ENCODE measurements around the gene CDK13.
"Not testable (repeated sequence)": the region's sequence is repeated elsewhere in the genome, so short reads cannot be mapped to it uniquely, and the experiment has no call there.

Gene CDK13

GRCh38 chr7:40134428-40135316, 184.6 kb downstream of the CDK13 start, which contains the start of the genes MPLKIP and SUGCT:
Gene MPLKIP, minus strand, starts transcription at chr7:40134622. Its CDS starts 55 bp downstream, at chr7:40134567.
Gene SUGCT, plus strand, starts transcription at chr7:40135005.
- Histone ChIP-seq H3K9me3 (ENCODE audit: control insufficient read depth, low read length) (no peaks in the 10 kb centered on the region), H3K4me1 (ENCODE audit: control insufficient read depth, insufficient read depth, low read length) (peaks cover 27% of the 10 kb centered on the region), H3K27me3 (replicated peaks; ENCODE audit: control insufficient read depth, insufficient read depth, low read length) (no peaks in the 10 kb centered on the region), H3K36me3 (ENCODE audit: control insufficient read depth, insufficient read depth, low read length, severe bottlenecking) (no peaks in the 10 kb centered on the region), H3K9ac (ENCODE audit: low read length) (peak within 1 kb of the TSS; percentile 97), H3K4me3 (ENCODE audit: low read length) (peak within 1 kb of the TSS; percentile 98)
- DNase-seq (ENCODE audit: low read depth): peak; percentile 93

- no peaks in the 10 kb centered on the region for H3K9me3 ChIP-seq (ENCODE audit: control insufficient read depth, low read length)
- peak overlapping the region; percentile 97 for H3K9ac ChIP-seq (ENCODE audit: low read length)
- peaks cover 27% of the 10 kb centered on the region for H3K4me1 ChIP-seq (ENCODE audit: control insufficient read depth, insufficient read depth, low read length)
- H3K36me3 ChIP-seq (ENCODE audit: control insufficient read depth, insufficient read depth, low read length, severe bottlenecking): no peaks in the 10 kb centered on the region
- no peaks in the 10 kb centered on the region for H3K27me3 ChIP-seq (replicated peaks; ENCODE audit: control insufficient read depth, insufficient read depth, low read length)
- H3K4me3 ChIP-seq (ENCODE audit: low read length): peak overlapping the region; percentile 98
- DNase-seq (ENCODE audit: low read depth): peak; percentile 56
Observed at GRCh38 chr7:40135317-40135610, 185.2 kb downstream of the CDK13 start.

GRCh38 chr7:40137563-40137962, 187.5 kb downstream of the CDK13 start:
- Histone ChIP-seq H3K9ac (ENCODE audit: low read length) (no peak overlapping the region), H3K9me3 (ENCODE audit: control insufficient read depth, low read length) (no peaks in the 10 kb centered on the region), H3K4me3 (ENCODE audit: low read length) (no peak overlapping the region), H3K4me1 (ENCODE audit: control insufficient read depth, insufficient read depth, low read length) (peaks cover 11% of the 10 kb centered on the region), H3K36me3 (ENCODE audit: control insufficient read depth, insufficient read depth, low read length, severe bottlenecking) (no peaks in the 10 kb centered on the region), H3K27me3 (replicated peaks; ENCODE audit: control insufficient read depth, insufficient read depth, low read length) (no peaks in the 10 kb centered on the region)
- no peak for DNase-seq (ENCODE audit: low read depth)

GRCh38 chr7:40138973-40139372, 188.9 kb downstream of the CDK13 start:
- Histone ChIP-seq H3K36me3 (ENCODE audit: control insufficient read depth, insufficient read depth, low read length, severe bottlenecking) (no peaks in the 10 kb centered on the region), H3K9ac (ENCODE audit: low read length) (no peak overlapping the region)
- DNase-seq (ENCODE audit: low read depth): no peak

GRCh38 chr7:40139891-40140290, 189.8 kb downstream of the CDK13 start:
- DNase-seq (ENCODE audit: low read depth); H3K4me1 ChIP-seq (ENCODE audit: control insufficient read depth, insufficient read depth, low read length); H3K36me3 ChIP-seq (ENCODE audit: control insufficient read depth, insufficient read depth, low read length, severe bottlenecking); H3K9ac ChIP-seq (ENCODE audit: low read length); H3K4me3 ChIP-seq (ENCODE audit: low read length); H3K27me3 ChIP-seq (replicated peaks; ENCODE audit: control insufficient read depth, insufficient read depth, low read length); H3K9me3 ChIP-seq (ENCODE audit: control insufficient read depth, low read length): not testable (repeated sequence)

More at GRCh38 chr7:40138973-40139372, 188.9 kb downstream of the CDK13 start:
- H3K4me1 ChIP-seq (ENCODE audit: control insufficient read depth, insufficient read depth, low read length): peaks cover 3% of the 10 kb centered on the region
- H3K9me3 ChIP-seq (ENCODE audit: control insufficient read depth, low read length): no peaks in the 10 kb centered on the region
- no peaks in the 10 kb centered on the region for H3K27me3 ChIP-seq (replicated peaks; ENCODE audit: control insufficient read depth, insufficient read depth, low read length)
- H3K4me3 ChIP-seq (ENCODE audit: low read length): no peak overlapping the region

- H3K4me1 ChIP-seq (ENCODE audit: control insufficient read depth, insufficient read depth, low read length); DNase-seq (ENCODE audit: low read depth); H3K9ac ChIP-seq (ENCODE audit: low read length): not testable (repeated sequence)
Observed at GRCh38 chr7:40141916-40142315, 191.9 kb downstream of the CDK13 start.

GRCh38 chr7:40145596-40146130, 195.6 kb downstream of the CDK13 start:
- not testable (repeated sequence) for H3K27me3 ChIP-seq (replicated peaks; ENCODE audit: control insufficient read depth, insufficient read depth, low read length); H3K4me1 ChIP-seq (ENCODE audit: control insufficient read depth, insufficient read depth, low read length); H3K9ac ChIP-seq (ENCODE audit: low read length); DNase-seq (ENCODE audit: low read depth); H3K36me3 ChIP-seq (ENCODE audit: control insufficient read depth, insufficient read depth, low read length, severe bottlenecking); H3K9me3 ChIP-seq (ENCODE audit: control insufficient read depth, low read length); H3K4me3 ChIP-seq (ENCODE audit: low read length)

More at GRCh38 chr7:40141916-40142315, 191.9 kb downstream of the CDK13 start:
- not testable (repeated sequence) for H3K4me3 ChIP-seq (ENCODE audit: low read length); H3K36me3 ChIP-seq (ENCODE audit: control insufficient read depth, insufficient read depth, low read length, severe bottlenecking); H3K27me3 ChIP-seq (replicated peaks; ENCODE audit: control insufficient read depth, insufficient read depth, low read length); H3K9me3 ChIP-seq (ENCODE audit: control insufficient read depth, low read length)

- Histone ChIP-seq H3K27me3 (replicated peaks; ENCODE audit: control insufficient read depth, insufficient read depth, low read length) (no peaks in the 10 kb centered on the region), H3K9ac (ENCODE audit: low read length) (no peak overlapping the region), H3K36me3 (ENCODE audit: control insufficient read depth, insufficient read depth, low read length, severe bottlenecking) (no peaks in the 10 kb centered on the region), H3K9me3 (ENCODE audit: control insufficient read depth, low read length) (no peaks in the 10 kb centered on the region), H3K4me3 (ENCODE audit: low read length) (no peak overlapping the region), H3K4me1 (ENCODE audit: control insufficient read depth, insufficient read depth, low read length) (no peaks in the 10 kb centered on the region)
- no peak for DNase-seq (ENCODE audit: low read depth)
Observed at GRCh38 chr7:40147371-40148246, 197.6 kb downstream of the CDK13 start.

- H3K4me3 ChIP-seq (ENCODE audit: low read length); H3K27me3 ChIP-seq (replicated peaks; ENCODE audit: control insufficient read depth, insufficient read depth, low read length); DNase-seq (ENCODE audit: low read depth); H3K4me1 ChIP-seq (ENCODE audit: control insufficient read depth, insufficient read depth, low read length); H3K36me3 ChIP-seq (ENCODE audit: control insufficient read depth, insufficient read depth, low read length, severe bottlenecking); H3K9ac ChIP-seq (ENCODE audit: low read length); H3K9me3 ChIP-seq (ENCODE audit: control insufficient read depth, low read length): not testable (repeated sequence)
Observed at GRCh38 chr7:40148247-40148580, 198.2 kb downstream of the CDK13 start.

GRCh38 chr7:40148671-40149070, 198.6 kb downstream of the CDK13 start:
- Histone ChIP-seq H3K9ac (ENCODE audit: low read length) (no peak overlapping the region), H3K4me1 (ENCODE audit: control insufficient read depth, insufficient read depth, low read length) (no peaks in the 10 kb centered on the region), H3K36me3 (ENCODE audit: control insufficient read depth, insufficient read depth, low read length, severe bottlenecking) (no peaks in the 10 kb centered on the region), H3K9me3 (ENCODE audit: control insufficient read depth, low read length) (no peaks in the 10 kb centered on the region), H3K4me3 (ENCODE audit: low read length) (no peak overlapping the region), H3K27me3 (replicated peaks; ENCODE audit: control insufficient read depth, insufficient read depth, low read length) (no peaks in the 10 kb centered on the region)
- DNase-seq (ENCODE audit: low read depth): no peak

Data from adipocyte (in vitro differentiated cells).